ENCODE measurements around the gene ENKD1.
"Not testable (repeated sequence)": the region's sequence is repeated elsewhere in the genome, so short reads cannot be mapped to it uniquely, and the experiment has no call there.

Gene ENKD1

DNA sequence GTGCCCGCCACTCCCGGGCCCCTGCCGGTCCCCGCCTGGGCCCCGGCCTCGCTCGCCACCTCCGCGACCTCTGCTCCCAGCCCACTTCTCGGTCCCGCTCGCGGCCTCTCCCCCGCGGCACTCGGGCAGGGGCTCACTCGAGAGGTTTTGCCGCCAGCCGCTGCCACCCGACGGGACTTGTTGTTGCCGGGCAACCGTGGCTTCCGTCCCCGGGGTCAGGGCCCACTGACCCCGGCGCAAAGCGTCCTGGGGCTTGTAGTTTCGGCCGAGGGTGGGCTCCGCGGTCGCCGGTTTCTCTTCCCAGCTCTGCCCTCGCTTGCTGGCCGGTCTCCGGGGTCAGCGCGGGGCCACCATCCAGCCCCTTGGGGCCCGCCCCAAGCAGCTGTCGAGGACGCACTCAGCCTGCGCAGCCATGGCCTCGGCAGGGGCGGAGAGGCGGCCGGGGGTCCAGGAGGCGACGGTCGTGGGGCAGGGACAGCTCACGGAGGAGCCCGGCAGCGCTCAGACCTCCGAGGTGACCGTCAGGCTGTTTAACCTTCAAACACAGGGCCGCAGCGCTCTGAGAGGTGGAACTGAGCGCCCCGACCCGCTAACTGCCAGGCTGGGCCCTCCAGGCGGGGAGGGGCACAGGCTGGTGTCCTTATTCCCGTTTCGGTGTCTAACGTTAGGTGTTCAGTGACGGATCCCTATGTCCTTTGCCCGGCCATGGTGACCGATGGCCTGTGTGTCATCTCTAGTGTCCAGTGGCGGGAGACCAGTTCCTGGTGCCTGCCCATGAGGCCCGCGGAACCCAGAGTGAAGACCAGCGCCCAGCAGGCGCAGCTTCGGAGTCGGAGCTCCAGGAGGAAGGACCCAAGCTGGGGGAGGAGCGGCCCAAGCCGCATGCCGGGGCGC is at the start of gene ENKD1, which contains the start of gene C16orf86:
Gene ENKD1 (minus strand): TSS at position 192 of the 894 bp plus-strand sequence. CDS start 308 bp downstream, outside the sequence.
Gene C16orf86 (plus strand): TSS at position 256 of the 894 bp plus-strand sequence. CDS start 157 bp downstream, at position 413.
- peak; percentile 14 for DNase-seq

DNA sequence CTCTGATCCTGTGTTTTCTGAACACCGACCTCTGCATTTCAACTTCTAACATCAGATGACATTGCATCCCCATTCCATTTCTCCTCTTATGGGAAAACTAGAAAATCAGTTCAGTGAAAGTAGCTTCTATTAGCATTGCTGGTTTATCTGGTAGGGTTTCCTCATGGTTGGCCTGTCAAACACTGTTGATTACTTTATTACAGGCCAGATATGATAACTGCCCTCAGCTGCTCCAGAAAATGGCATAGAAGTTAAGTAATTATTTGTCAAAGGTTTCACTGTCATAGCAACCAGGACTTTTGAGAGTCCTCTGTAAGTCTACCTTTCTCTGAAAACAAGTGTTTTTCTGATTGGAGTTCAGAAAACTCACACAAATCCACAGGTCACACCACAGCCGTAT is 49.5 kb upstream of the ENKD1 start:
- no peak for DNase-seq

- no peak for DNase-seq
Observed at GRCh38 chr16:67714522-67714921, 48.0 kb upstream of the ENKD1 start.

GRCh38 chr16:67713647-67714273 is 47.2 kb upstream of the ENKD1 start:
- no peak for DNase-seq

- DNase-seq = no peak
Observed at GRCh38 chr16:67710607-67711006, 44.1 kb upstream of the ENKD1 start.

- DNase-seq = no peak
Observed at GRCh38 chr16:67709050-67709449, 42.5 kb upstream of the ENKD1 start.

DNA sequence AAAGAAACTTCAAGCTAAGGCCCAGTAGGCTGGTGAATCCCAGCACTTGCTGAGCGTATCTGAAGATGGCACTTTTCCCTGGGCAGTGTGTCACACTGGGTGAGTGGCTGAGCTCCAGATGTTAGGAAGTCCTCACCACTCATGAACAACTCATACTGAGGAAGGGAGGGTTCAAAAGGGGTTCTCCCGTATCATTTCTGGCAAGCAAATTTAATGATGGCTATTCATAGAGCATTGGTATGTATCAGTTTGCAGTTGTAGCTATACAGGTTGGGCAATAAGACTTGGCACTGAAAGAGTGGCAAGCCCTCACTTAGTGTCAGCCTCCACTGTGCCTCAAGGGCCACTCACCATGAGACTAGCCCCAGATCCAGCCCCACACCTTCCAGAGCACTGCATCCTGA is 41.8 kb upstream of the ENKD1 start:
- DNase-seq = no peak

- DNase-seq = no peak
Observed at GRCh38 chr16:67707790-67708189, 41.2 kb upstream of the ENKD1 start.

DNA sequence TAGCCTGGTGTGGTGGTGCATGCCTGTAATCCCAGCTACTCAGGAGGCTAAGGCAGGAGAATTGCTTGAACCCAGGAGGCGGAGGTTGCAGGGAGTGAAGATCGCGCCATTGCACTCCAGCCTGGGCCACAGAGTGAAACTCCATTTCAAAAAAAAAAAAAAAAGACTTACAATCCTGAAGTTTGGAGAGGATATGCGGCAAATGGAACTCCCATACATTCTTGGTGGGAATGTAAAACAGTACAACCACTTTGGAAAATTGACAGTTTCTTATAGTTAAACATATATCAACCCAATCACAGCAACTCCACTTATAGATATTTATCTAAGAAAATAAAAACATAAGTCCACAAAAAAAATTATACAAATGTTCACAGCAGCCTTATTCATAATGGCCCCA is 40.7 kb upstream of the ENKD1 start:
- DNase-seq = no peak

DNA sequence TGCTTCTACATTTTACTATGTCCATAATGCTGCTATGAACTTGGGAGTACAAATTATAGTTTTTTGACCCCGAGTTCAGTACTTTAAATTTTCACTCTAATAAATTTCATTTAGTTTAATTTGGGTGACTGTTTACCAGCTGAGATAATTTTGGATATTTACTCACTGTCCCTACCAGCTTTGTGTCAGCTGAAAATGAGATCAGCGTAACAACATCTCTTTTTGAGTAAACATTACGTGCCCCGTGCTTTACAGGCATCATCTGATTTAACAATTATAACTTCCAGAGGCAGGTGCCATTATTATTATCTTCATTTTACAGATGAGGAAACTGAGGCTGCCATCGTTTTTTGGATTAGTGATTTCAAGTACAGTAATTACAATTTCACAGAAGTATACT is 37.6 kb upstream of the ENKD1 start:
- no peak for DNase-seq

DNA sequence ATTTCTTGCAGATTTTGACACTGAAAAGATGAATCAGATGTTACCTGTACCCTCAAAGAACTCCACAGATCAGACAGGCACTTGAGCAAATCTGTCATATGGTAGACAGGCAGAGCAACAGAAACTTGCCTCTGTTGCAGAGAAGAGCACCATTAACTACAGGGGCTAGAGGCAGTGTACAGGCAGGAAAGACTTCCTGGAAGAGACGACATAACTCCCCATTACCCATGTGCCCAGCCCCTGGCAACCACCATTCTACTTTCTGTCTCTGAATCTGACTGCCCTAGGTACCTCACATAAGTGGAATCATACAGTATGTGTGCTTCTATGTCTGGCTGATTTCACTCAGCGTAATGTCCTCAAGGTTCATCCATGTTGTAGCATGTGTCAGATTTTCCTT is 37.1 kb upstream of the ENKD1 start:
- DNase-seq = no peak

- no peak for DNase-seq
Observed at GRCh38 chr16:67702130-67702529, 35.6 kb upstream of the ENKD1 start.

- no peak for DNase-seq
Observed at GRCh38 chr16:67701420-67701819, 34.9 kb upstream of the ENKD1 start.

DNA sequence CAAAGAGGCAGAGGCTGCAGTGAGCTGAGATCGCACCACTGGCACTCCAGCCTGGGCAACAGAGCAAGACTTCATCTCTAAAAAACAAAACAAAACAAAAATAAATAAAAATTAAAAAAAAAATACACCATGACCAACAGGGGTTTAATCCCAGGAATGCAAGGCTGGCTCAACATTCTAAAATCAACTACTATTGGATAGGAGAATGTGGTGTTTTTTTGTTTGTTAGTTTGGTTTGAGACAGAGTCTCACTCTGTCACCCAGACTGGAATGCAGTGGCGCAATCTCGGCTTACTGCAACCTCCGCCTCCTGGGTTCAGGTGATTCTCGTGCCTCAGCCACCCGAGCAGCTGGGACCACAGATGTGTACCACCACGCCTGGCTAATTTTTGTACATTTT is 32.7 kb upstream of the ENKD1 start:
- DNase-seq = no peak

- no peak for DNase-seq
Observed at GRCh38 chr16:67697422-67698185, 31.1 kb upstream of the ENKD1 start.

- DNase-seq = peak; percentile 12
Observed at GRCh38 chr16:67694611-67695010, 28.1 kb upstream of the ENKD1 start.

DNA sequence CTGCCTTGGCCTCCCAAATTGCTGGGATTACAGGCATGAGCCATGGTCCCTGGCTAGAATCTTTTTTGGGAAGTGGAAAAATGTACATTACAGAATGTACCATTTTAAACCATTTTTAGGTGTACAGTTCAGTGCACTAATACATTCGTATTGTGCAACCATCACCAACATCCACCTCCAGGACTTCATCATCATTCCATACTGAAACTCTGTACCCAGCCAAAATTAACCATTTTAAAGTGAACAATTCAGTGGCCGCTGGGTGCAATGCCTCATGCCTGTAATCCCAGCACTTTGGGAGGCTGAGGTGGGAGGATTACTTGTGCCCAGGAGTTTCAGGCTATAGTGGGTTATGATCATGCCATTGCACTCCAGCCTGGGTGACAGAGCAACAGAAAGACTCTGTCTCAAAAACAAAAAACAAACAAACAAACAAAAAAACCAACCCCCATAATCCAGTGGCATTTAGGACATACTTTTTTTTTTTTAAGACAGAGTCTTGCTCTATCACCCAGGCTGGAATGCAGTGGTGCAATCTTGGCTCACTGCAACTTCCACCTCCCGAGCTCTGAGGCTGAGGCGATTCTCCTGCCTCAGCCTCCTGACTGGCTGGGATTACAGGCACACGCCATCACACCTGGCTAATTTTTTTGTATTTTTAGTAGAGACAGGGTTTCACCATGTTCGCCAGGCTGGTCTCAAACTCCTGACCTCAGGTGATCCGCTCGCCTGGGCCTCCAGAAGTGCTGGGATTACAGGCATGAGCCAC is 27.2 kb upstream of the ENKD1 start:
- not testable (repeated sequence) for DNase-seq

DNA sequence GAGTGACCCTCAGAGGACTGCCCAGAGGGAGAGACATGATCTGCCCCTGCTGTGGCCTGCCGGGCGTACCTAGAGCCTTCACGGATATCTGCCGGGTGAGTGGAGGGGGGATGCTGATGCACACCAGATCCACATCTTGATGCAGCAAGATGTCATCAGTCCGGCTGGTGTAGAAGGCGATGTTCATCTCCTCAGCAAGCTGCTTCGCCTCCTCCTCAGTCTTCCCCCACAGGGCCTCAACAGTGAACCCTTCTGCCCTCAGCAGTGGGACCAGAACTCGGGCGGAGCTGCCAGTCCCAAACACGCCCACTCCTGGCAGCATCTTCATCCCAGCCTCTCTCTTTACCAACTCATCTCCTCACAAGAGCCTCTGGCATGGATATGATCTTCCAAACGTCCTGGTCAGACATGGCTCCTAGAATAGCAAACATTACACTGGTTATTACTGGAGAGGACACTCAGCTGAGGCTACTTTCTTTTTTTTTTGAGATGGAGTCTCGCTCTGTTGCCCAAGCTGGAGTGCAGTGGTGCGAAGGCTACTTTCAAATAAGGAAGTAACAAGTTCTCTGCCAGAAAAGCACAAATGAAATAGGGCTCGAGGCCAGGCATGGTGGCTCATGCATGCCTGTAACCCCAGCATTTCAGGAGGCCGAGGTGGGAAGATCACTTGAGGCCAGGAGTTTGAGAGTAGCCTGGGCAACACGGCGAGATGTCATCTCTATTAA is 19.0 kb upstream of the ENKD1 start:
- no peak for DNase-seq

DNA sequence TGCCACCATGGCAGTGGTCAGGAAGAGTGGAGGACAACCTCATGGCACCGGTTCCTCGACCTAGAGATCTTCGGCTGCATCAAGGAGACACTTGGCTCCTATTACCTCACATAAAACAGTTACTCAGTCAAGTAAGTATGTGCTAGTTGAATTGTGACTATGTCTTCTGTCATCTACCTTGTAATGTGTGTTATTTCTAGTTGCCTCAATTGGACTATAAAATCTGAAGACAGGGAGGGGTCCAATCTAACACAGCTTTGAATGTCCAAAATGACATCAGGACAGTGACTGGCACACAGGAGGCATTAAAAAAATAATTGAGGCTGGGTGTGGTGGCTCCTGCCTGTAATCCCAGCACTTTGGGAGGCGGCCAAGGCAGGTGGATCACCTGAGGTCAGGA is 17.2 kb upstream of the ENKD1 start:
- DNase-seq = no peak

DNA sequence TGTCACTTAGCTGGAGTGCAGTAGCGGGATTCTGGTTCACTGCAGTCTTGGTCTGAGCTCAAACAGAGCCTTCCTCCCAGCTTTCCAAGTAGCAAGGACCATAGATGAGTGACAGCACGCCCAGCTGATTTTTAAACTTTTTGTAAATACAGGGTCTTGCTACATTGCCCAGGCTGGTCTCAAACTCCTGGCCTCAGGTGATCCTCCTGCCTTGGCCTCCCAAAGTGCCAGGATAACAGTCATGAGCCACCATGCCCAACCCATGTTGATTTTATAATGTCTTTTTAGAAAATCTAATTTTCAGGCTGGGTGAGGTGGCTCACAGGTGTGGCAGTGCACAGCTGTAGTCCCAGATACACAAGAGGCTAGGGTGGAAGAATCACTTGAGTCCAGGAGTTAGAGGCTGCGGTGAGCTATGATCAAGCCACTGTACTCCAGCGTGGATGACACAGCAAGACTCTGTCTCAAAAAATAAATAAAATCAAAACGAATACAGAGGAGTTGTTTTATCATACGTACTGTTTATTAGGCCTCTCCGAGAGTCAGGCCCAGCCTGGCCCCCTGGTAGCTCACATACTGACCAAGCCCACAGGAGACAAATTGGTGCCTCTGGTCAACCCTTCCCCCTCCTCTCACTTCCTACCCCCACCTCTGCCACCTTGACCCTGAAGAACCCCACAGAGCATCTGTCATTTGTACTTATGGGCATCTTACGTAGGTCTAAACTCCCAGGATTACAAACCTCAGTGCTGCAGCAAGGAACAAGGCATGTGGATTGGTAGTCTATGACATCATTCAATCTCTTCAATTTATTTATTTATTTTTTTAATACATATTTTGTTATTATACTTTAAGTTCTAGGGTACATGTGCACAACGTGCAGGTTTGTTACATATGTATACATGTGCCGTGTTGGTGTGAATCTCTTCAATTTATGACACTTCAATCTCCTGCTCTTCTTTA is 13.7 kb upstream of the ENKD1 start:
- DNase-seq = no peak

Data from DMS79 (cell line).